GM19099 (cell line): Measurements from ENCODE around the gene SLC5A2.

ENCODE experiments used
- POLR2A ChIP-seq: IDR thresholded peaks from 3 replicates; pipeline ENCODE4 v1.6.1; 2011; ENCODE audit warnings: low read depth; ENCODE audit not compliant: insufficient read length; ENCODE audit errors: extremely low read depth

SLC5A2 gene

DNA sequence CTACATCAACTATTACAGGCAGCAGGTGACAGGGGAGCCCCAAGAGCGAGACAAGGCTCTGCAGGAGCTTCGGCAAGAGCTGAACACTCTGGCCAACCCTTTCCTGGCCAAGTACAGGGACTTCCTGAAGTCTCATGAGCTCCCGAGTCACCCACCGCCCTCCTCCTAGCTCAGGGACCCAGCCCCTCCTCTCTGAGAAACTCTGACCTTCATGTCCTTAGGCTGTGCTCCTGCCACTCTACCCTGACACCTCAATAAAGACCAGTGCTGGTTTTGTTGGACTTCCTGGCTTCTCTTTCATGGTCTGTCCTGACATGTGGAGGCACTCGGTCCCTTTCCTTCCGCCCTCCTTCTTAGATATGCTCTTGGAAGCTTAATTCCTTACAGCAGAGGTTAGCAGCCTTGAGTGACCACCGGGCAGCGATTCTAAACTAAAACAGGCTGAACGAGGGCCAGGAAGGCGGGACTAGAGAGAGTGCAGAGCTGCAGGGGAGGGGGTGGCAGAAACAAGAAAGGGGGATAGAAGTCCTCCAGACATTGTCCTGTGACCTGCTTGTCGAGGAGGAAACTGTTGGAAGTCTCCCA lies 45.7 kb downstream of the SLC5A2 start:
- TF ChIP-seq POLR2A: no peak

DNA sequence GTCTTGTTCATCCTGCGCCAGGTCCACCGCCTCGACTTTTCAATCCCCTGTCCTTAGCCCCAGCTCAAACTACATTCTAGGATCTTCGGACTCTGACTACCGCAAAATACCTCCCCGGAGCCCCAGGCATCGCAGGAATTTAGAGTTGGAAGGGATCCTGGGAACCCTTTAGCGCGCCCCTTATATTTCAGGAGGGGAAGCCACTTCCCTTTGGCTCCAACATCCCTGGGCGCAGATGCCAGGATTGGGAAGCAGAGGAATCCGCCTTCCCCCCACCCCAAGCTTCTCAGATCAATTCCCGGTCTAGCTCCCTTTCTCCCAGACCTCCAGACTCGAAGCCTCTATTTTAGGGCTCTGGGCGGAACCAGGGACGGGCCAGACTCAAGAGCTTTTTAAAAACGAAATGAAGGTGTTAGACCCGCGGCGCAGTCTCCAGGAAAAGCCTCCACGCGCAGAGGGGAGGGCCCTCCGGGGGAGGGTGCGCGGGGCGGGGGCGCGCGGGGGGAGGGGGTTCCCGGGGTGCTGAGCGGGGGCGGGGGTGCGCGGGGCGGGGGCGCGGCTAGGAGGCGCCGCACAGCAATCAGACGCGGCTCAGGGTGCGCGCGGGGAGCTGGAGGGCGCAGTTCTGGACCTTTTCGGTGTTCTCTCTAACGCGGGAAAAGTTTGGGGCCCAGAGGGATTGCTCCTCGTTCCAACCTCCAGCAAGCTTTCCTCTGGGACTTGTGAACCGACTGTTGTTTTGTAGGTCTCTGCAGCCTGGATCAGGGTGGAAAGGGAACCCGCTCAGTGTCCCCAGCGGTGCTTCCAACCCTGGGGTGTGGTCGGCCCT lies 46.4 kb downstream of the SLC5A2 start:
- TF ChIP-seq POLR2A: no peak

DNA sequence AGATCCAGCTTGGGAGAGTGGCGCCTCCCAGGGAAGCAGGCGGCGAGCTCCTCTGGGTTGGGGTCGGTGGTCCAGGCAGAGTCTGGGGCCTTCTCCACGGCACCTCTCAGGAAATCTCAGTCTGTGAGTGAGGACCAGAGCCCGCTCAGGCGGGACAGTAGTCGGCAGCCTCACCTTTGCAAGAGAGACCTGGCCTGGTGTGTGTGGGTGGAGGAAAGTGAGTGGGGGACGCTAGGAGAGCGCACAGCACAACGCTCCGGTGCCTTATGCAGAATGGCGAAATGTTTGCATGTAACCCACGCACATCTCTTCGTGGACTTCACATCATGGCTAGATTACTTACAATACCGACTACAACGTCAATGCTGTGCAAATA lies 47.0 kb downstream of the SLC5A2 start:
- TF ChIP-seq POLR2A: no peak

GRCh38 chr16:31530405-31530804 lies 47.5 kb downstream of the SLC5A2 start:
- no peak for TF ChIP-seq POLR2A

GRCh38 chr16:31531096-31531495 lies 48.2 kb downstream of the SLC5A2 start:
- no peak for TF ChIP-seq POLR2A

- no peak for TF ChIP-seq POLR2A
Measured at GRCh38 chr16:31532120-31532519, 49.2 kb downstream of the SLC5A2 start.

DNA sequence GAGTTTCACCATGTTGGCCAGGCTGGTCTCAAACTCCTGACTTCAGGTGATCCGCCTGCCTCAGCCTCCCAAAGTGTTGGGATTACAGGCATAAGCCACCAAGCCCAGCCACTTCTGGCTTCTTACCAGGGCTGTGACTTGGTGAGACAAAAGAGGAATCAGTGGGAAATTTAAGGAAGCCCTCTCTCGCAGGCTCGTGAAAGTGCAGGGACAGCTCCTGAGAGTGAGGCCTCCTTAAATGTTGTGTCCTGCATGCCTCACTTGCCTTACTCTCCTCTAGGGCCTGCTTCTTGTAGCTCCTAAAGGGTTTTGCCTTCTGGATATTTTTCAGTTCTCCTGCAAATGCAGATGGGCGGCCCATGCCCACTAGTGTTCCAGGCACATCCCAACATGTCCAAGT lies 50.0 kb downstream of the SLC5A2 start:
- TF ChIP-seq POLR2A: no peak

GRCh38 chr16:31535737-31536136 lies 52.8 kb downstream of the SLC5A2 start:
- TF ChIP-seq POLR2A: no peak

DNA sequence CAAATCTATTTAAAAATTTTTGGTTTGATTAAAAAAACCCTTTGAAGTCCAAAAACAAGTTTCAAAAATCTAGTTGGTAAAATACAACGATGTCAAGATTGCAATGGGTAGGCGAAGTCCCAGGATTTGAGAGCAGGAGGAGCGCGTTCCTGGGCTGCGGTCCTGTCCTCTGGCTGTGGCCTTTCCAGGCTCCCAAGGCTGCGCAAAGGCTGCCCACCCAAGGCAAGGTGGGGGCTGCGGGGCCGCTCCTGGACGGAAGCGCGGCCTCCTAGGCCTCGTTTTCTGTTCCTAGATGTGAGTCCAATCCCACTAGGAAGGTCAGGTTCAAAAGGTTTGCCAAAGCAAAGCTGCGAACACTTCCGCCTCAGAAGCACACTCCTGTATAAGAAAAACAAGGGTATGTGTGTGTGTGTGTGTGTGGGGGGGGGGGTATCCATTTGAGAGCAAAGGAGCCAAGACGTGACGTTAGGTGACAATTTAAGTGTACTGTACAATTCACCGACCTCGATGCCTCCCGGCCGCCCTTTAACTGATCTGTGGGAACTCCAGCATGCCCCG lies 54.0 kb downstream of the SLC5A2 start:
- no peak for TF ChIP-seq POLR2A

DNA sequence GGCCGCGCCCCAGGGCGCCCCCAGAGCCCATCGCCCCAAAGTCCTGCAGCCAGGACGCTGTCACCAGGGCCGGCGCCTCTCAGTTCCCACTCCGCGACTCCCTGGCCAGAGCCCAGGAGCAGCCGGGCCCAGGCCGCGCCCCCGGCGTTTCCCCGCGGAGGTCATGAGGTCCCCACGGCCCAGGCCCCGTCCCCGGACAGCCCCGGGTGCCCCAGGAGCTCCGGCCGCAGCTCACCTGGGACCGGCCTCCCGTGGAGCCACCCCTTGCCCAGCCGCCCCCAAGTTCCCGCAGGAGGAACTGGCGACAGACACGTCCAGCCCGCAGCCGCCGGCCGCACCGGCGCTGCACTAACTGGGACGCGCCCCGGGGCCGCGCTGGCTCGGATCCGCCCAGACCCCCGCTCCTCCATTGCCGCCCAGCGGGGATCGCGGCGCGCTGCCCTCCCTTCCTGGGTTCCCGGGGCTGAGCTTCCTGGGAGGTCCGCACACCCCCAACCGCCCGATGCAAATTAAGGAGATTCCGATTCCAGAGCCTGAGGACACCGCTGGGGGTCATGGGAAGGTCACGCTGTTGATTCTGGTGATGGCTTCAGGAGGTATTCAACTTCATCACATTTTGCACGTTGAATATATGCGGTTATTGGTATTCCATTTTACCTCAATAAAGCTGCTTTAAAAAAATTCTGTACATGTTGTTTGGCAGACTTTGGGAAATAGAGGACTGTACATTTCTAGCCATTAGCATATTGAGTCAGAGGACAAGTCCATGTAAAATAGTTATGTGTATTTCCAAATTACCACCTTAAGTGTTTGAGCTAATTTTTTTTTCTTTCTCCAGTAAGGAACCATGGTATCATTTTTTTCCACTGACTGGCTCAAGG lies 54.7 kb downstream of the SLC5A2 start:
- TF ChIP-seq POLR2A: no peak
